ENCODE data around the gene IRF9.

Gene IRF9

GRCh38 chr14:24132061-24132685 is 28.9 kb upstream of the IRF9 start:
- no peak for DNase-seq

GRCh38 chr14:24132976-24133375 is 28.1 kb upstream of the IRF9 start:
- no peak for DNase-seq

GRCh38 chr14:24133735-24134134 is 27.3 kb upstream of the IRF9 start:
- no peak for DNase-seq

- no peak for DNase-seq
These were observed 25.6 kb upstream of the IRF9 start for GRCh38 chr14:24135584-24135833.

GRCh38 chr14:24135834-24136683 is 25.0 kb upstream of the IRF9 start, which contains the start of gene PSME1:
TSS of gene PSME1 (plus strand) at chr14:24136194. CDS start at chr14:24136263, 69 bp downstream.
- peak; percentile 85 for DNase-seq

GRCh38 chr14:24136684-24137528 is 24.2 kb upstream of the IRF9 start:
- DNase-seq: no peak

- no peak for DNase-seq
These were observed 23.3 kb upstream of the IRF9 start for GRCh38 chr14:24137529-24138395.

- DNase-seq: no peak
These were observed 22.4 kb upstream of the IRF9 start for GRCh38 chr14:24138396-24139271.

GRCh38 chr14:24139272-24139934 is 21.7 kb upstream of the IRF9 start:
- DNase-seq: peak; percentile 34

- peak; percentile 90 for DNase-seq
These were observed 19.8 kb upstream of the IRF9 start, which contains the start of gene EMC9 for GRCh38 chr14:24141097-24141880. TSS of gene EMC9 (minus strand) at chr14:24141591. CDS start at chr14:24141304, 287 bp downstream.

GRCh38 chr14:24143511-24143910 is 17.6 kb upstream of the IRF9 start:
- DNase-seq: no peak

- DNase-seq: no peak
These were observed 16.6 kb upstream of the IRF9 start for GRCh38 chr14:24144451-24144850.

GRCh38 chr14:24145219-24145618 is 15.8 kb upstream of the IRF9 start:
- no peak for DNase-seq

- no peak for DNase-seq
These were observed 15.2 kb upstream of the IRF9 start for GRCh38 chr14:24145690-24146452.

GRCh38 chr14:24146453-24146977 is 14.6 kb upstream of the IRF9 start, which contains the start of gene PSME2:
TSS of gene PSME2 (minus strand) at chr14:24146610. CDS start at chr14:24146581, 29 bp downstream.
- peak; percentile 91 for DNase-seq

- peak; percentile 77 for DNase-seq
These were observed 13.9 kb upstream of the IRF9 start, which contains the start of gene RNF31 for GRCh38 chr14:24146978-24147760. TSS of gene RNF31 (plus strand) at chr14:24147498. CDS start at chr14:24147699, 201 bp downstream.

GRCh38 chr14:24147761-24148428 is 13.2 kb upstream of the IRF9 start:
- no peak for DNase-seq
